Immature natural killer cell (primary cell): Measurements from ENCODE around the gene RNASE3. TPM values are rescaled to one million over a fixed set of nuclear protein-coding genes. Genes with fewer than 3 reads are reported as not detected.

Experiments
- polyA plus RNA-seq, 3 donors: library from polyadenylated mRNA; unstranded; fragments of 300-500 nt; fragmentation: Illumina TruSeq; gene quantifications; one replicate each; pipeline ENCODE4 v1.2.3, GENCODE V29; 2021

RNASE3 gene
- polyA plus RNA-seq, 3 donors from 2014 or later = not detected

Other genes with a start within 250 kb of the RNASE3 start
- gene OR6S1, start 249.7 kb upstream of the RNASE3 start, polyA plus RNA-seq = not detected
- 1 to 10 TPM in 1 of 3 donors, under 1 TPM in 2; 0.50 to 1.6 (median 0.82) TPM for gene RNASE4, start 206.8 kb upstream of the RNASE3 start, polyA plus RNA-seq
- 1 to 10 TPM in 1 of 3 donors, under 1 TPM in 1, not detected in 1; 0.94 to 2.1 TPM for gene ANG, start 202.6 kb upstream of the RNASE3 start, polyA plus RNA-seq
- not detected for gene EDDM3A, start 145.5 kb upstream of the RNASE3 start, polyA plus RNA-seq
- not detected for gene EDDM3B, start 123.0 kb upstream of the RNASE3 start, polyA plus RNA-seq
- 10 to 100 TPM; 13.3 to 37.1 (median 17.8) TPM for gene RNASE6, start 110.1 kb upstream of the RNASE3 start, polyA plus RNA-seq
- gene RNASE1, start 88.5 kb upstream of the RNASE3 start, polyA plus RNA-seq = under 1 TPM in 1 of 3 donors, not detected in 2; 0.49 TPM
- 1 to 10 TPM in 2 of 3 donors, not detected in 1; 2.0 to 4.1 TPM for gene RNASE2, start 64.1 kb downstream of the RNASE3 start, polyA plus RNA-seq
- gene METTL17, start 98.6 kb downstream of the RNASE3 start, polyA plus RNA-seq = 10 to 100 TPM; 30.4 to 39.6 (median 32.1) TPM
- gene SLC39A2, start 107.9 kb downstream of the RNASE3 start, polyA plus RNA-seq = not detected
- 10 to 100 TPM; 10.9 to 40.0 (median 19.9) TPM for gene NDRG2, start 133.7 kb downstream of the RNASE3 start, polyA plus RNA-seq
- gene TPPP2, start 138.8 kb downstream of the RNASE3 start, polyA plus RNA-seq = not detected
- not detected for gene RNASE13, start 143.4 kb downstream of the RNASE3 start, polyA plus RNA-seq
- not detected for gene RNASE7, start 151.0 kb downstream of the RNASE3 start, polyA plus RNA-seq
- gene RNASE8, start 166.4 kb downstream of the RNASE3 start, polyA plus RNA-seq = not detected
- under 1 TPM in 2 of 3 donors, not detected in 1; 0.23 to 0.35 TPM for gene ARHGEF40, start 178.9 kb downstream of the RNASE3 start, polyA plus RNA-seq
- 1 to 10 TPM in 2 of 3 donors, under 1 TPM in 1; 0.88 to 3.3 (median 1.8) TPM for gene ZNF219, start 207.3 kb downstream of the RNASE3 start, polyA plus RNA-seq
- not detected for gene TMEM253, start 209.7 kb downstream of the RNASE3 start, polyA plus RNA-seq